Measurements from ENCODE around the gene DUSP7. TPM values are rescaled to one million over a fixed set of nuclear protein-coding genes. Genes with fewer than 3 reads are reported as not detected.

Gene DUSP7
- total RNA-seq, 1 donor from 2014 or later, result 9.5 TPM

DNA sequence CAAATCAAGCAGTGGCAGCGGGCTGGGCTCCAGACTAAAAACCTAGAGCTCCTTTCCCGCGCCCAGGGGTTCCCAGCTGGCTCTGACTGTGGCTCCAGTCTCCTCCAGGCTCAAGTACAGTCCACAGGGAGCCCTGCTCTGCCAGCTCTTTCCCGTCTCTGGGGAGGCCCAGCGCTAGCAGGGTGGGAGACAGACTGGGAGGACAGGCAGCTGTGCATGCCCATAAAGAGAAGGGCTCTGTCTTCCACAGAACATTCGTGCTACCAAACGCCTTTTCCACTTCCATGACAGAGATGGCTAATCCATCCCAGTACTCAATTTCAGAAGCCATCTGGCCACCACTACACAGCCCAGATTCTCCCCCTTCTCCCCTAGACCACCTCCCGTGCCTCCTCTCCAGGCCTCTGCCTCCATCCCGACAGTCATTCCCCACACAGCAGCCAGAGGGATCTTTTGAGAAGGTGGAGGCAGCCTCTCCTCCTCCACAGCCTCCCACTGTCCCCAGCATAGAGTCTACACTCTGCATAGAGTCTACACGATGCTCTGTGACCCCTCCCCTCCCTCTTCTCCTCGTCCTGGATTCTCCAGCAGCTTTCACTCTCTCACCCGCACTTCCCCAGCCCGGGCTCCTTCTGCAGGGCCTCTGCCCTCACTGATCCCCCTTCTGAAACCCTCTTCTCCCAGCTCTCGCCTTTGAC lies 6.8 kb upstream of the DUSP7 start:
- DNase-seq, result no peak
- TF ChIP-seq, protein P1, sequence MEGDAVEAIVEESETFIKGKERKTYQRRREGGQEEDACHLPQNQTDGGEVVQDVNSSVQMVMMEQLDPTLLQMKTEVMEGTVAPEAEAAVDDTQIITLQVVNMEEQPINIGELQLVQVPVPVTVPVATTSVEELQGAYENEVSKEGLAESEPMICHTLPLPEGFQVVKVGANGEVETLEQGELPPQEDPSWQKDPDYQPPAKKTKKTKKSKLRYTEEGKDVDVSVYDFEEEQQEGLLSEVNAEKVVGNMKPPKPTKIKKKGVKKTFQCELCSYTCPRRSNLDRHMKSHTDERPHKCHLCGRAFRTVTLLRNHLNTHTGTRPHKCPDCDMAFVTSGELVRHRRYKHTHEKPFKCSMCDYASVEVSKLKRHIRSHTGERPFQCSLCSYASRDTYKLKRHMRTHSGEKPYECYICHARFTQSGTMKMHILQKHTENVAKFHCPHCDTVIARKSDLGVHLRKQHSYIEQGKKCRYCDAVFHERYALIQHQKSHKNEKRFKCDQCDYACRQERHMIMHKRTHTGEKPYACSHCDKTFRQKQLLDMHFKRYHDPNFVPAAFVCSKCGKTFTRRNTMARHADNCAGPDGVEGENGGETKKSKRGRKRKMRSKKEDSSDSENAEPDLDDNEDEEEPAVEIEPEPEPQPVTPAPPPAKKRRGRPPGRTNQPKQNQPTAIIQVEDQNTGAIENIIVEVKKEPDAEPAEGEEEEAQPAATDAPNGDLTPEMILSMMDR (IDR thresholded peaks at IDR 0.05; ENCODE audit: partially characterized antibody, unreplicated experiment), result no peak
- no peaks in the 10 kb centered on the region for H3K36me3 Mint-ChIP-seq (ENCODE audit: unreplicated experiment)
- peaks cover 2% of the 10 kb centered on the region for H3K9me3 Mint-ChIP-seq (ENCODE audit: unreplicated experiment)
- peaks cover 15% of the 10 kb centered on the region for H3K4me1 Mint-ChIP-seq (ENCODE audit: low read depth, unreplicated experiment)
- no peak overlapping the region for H3K4me3 Mint-ChIP-seq (ENCODE audit: unreplicated experiment)
- H3K27ac Mint-ChIP-seq (ENCODE audit: unreplicated experiment), result peak overlapping the region; percentile 28
- peaks cover 16% of the 10 kb centered on the region for H3K27me3 Mint-ChIP-seq (ENCODE audit: unreplicated experiment)

DNA sequence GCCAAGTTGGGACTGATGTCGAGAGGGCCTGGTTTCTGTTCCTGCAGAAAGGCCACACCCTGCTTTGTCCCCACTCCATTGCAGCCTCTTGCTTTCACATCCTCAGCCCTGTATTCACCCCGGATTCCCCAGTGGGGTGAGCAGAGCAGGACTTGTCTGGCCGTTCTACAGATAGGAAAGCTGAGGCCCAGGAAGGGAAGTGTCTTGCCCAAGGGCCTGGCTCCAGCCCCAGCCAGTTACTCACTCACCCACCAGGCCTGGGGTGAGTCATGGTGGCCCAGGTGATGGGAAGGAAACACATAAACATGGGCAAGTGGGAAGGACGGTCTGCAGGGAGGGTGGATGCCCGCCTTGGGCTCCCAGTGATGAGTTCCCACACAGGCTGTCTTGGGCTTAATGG lies 6.1 kb upstream of the DUSP7 start:
- H3K36me3 Mint-ChIP-seq (ENCODE audit: unreplicated experiment), result no peaks in the 10 kb centered on the region
- H3K4me1 Mint-ChIP-seq (ENCODE audit: low read depth, unreplicated experiment), result peaks cover 17% of the 10 kb centered on the region
- H3K27ac Mint-ChIP-seq (ENCODE audit: unreplicated experiment), result no peak overlapping the region
- no peak for DNase-seq
- H3K9me3 Mint-ChIP-seq (ENCODE audit: unreplicated experiment), result peaks cover 2% of the 10 kb centered on the region
- H3K4me3 Mint-ChIP-seq (ENCODE audit: unreplicated experiment), result no peak overlapping the region
- peaks cover 16% of the 10 kb centered on the region for H3K27me3 Mint-ChIP-seq (ENCODE audit: unreplicated experiment)
- TF ChIP-seq, protein P1 (IDR thresholded peaks at IDR 0.05; ENCODE audit: partially characterized antibody, unreplicated experiment), result no peak

DNA sequence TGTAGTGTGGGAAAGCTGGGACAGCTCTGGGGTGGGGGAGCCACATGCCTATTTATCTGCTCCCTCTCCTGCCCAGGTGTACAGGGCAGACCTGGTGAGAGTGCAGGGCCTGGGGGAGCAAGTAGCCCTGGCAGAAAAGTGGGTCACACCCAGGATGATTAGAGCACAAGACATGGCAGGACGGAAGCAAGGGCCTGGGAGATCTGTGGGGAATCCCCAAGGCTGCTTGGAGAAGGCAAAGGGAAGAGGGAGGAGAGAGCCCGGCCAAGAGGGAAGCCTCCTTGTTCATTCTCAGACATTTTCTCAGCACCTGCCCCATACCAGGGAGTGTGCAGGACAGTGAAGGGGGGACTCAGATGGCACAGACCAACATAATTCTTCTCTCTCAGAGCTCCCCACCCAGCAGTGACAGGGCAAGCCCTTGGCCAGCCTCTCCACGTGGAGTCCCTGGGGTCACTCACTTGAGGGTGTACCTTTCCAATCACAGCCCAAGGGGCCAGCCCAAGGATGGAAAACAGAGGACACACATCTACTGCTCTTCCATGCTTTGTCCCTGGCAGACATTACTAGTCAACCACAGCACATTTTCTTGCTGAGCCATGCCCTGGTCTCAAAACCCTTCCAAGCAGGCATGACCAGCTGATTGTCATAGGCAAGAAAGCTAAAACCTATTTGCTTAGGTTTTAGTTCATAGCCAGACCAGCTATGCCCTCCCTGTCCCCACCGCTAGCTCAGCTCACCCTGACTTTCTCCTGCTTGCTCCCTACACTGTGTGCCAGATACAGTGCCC lies 4.9 kb upstream of the DUSP7 start:
- TF ChIP-seq, protein P1 (IDR thresholded peaks at IDR 0.05; ENCODE audit: partially characterized antibody, unreplicated experiment), result no peak
- Mint-ChIP-seq H3K36me3 (ENCODE audit: unreplicated experiment) (no peaks in the 10 kb centered on the region), H3K4me3 (ENCODE audit: unreplicated experiment) (no peak overlapping the region), H3K27ac (ENCODE audit: unreplicated experiment) (peak overlapping the region; percentile 44), H3K4me1 (ENCODE audit: low read depth, unreplicated experiment) (peaks cover 20% of the 10 kb centered on the region), H3K9me3 (ENCODE audit: unreplicated experiment) (peaks cover 7% of the 10 kb centered on the region), H3K27me3 (ENCODE audit: unreplicated experiment) (peaks cover 16% of the 10 kb centered on the region)
- no peak for DNase-seq

DNA sequence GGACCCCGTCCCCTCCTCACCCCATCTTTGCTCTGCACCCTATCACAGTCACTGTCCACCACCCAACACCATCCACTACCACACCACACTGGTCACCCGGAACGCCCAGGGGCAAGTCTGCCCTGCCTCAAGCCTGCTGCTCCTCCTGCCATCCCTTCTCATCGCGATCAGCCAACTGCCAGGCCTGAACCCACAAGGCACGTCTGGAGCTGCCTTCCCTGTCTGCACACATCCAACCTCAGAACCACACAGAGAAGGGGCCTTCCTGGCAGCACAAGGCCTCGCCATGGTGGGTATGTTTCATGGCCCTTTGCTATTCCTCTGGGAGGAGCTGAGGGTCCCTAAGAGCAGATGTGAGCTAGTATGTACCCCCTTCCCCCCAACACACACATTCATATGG lies 3.4 kb upstream of the DUSP7 start:
- TF ChIP-seq, protein P1 (IDR thresholded peaks at IDR 0.05; ENCODE audit: partially characterized antibody, unreplicated experiment), result no peak
- DNase-seq, result no peak
- Mint-ChIP-seq H3K9me3 (ENCODE audit: unreplicated experiment) (peaks cover 7% of the 10 kb centered on the region), H3K27me3 (ENCODE audit: unreplicated experiment) (peaks cover 14% of the 10 kb centered on the region), H3K27ac (ENCODE audit: unreplicated experiment) (no peak overlapping the region), H3K4me3 (ENCODE audit: unreplicated experiment) (no peak overlapping the region), H3K4me1 (ENCODE audit: low read depth, unreplicated experiment) (peaks cover 20% of the 10 kb centered on the region), H3K36me3 (ENCODE audit: unreplicated experiment) (no peaks in the 10 kb centered on the region)
